AG09319 (cell line): ENCODE data around the gene MYRFL.
"Not testable (repeated sequence)": the region's sequence is repeated elsewhere in the genome, so short reads cannot be mapped to it uniquely, and the experiment has no call there.

Experiments
- DNase-seq: peaks from one replicate; pipeline ENCODE4 v3.0.0-alpha.2; 2010; ENCODE audit warnings: low read depth; ENCODE audit errors: extremely low read depth
- TF ChIP-seq, protein P1 (sequence below): IDR thresholded peaks from 2 replicates; pipeline ENCODE4 v1.5.1; 2011; ENCODE audit warnings: low read depth, mild to moderate bottlenecking, inconsistent platforms, low read length, moderate library complexity

The MYRFL gene

GRCh38 chr12:69986114-69986513 lies 161.1 kb downstream of the MYRFL start:
- no peak for DNase-seq
- TF ChIP-seq, protein P1, sequence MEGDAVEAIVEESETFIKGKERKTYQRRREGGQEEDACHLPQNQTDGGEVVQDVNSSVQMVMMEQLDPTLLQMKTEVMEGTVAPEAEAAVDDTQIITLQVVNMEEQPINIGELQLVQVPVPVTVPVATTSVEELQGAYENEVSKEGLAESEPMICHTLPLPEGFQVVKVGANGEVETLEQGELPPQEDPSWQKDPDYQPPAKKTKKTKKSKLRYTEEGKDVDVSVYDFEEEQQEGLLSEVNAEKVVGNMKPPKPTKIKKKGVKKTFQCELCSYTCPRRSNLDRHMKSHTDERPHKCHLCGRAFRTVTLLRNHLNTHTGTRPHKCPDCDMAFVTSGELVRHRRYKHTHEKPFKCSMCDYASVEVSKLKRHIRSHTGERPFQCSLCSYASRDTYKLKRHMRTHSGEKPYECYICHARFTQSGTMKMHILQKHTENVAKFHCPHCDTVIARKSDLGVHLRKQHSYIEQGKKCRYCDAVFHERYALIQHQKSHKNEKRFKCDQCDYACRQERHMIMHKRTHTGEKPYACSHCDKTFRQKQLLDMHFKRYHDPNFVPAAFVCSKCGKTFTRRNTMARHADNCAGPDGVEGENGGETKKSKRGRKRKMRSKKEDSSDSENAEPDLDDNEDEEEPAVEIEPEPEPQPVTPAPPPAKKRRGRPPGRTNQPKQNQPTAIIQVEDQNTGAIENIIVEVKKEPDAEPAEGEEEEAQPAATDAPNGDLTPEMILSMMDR: no peak

GRCh38 chr12:69987579-69988091 lies 162.6 kb downstream of the MYRFL start:
- DNase-seq: peak; percentile 77
- TF ChIP-seq, protein P1: no peak

GRCh38 chr12:69988481-69989321 lies 163.7 kb downstream of the MYRFL start:
- TF ChIP-seq, protein P1: no peak
- DNase-seq: peak; percentile 22

GRCh38 chr12:69991690-69992288 lies 166.8 kb downstream of the MYRFL start:
- DNase-seq: no peak
- TF ChIP-seq, protein P1: no peak

DNA sequence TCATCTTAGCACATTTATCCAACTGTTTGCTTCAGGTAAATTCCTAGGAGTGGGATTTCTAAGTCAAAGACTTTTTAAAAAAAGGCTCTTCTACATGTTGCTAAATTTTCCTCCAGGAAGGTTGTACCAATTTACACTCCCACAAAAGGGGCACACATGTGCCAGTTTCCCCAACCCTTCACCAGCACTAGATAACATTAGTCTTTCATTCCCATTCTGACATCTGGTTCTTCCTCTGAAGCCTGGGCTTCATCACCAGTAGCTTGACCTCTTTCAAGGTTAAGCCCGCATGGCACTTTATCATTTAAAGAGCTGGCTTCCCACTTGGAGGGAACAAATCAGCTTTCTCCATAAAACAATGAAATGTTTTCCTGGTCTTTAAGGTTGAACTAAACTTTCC lies 168.4 kb downstream of the MYRFL start:
- TF ChIP-seq, protein P1: no peak
- no peak for DNase-seq

GRCh38 chr12:69994086-69994485 lies 169.1 kb downstream of the MYRFL start:
- DNase-seq: not testable (repeated sequence)

DNA sequence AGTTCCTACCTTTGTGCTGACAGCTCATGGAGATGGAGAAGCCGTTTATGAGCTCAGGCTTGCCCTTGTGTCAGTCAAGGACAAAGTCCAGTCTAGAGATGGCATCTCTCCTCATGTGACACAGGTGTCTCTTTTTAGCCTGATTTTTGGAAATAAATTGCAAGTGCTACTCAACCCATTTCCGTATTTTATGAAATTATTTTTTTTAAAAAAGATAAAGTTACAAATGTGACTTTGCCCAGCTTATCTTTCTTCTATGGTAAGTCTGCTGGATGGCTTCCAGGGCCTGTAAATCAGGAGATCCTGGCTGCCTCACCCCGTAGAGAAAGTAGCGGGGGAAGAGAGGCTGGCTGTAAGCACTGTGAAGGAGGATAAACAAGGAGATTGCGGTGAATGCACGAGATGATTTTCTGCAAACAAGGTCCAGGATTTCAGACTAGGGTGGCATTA lies 169.7 kb downstream of the MYRFL start:
- TF ChIP-seq, protein P1: no peak
- DNase-seq: no peak
